A549 (cell line): ENCODE measurements around the gene BLID. TPM values are rescaled to one million over a fixed set of nuclear protein-coding genes. Genes with fewer than 3 reads are reported as not detected.

Experiments
- ATAC-seq, 2 experiments: fragments of 200-7000 bp in 1 of 2; fragments of >200 bp in 1 of 2; cut with Nextera tagmentation in 1 of 2; cut with Tn5 transposase in 1 of 2; 3 replicates each; pipeline versions ENCODE4 v1.8.0 to v1.9.1; 2018 to 2020; ENCODE audit warnings: mild to moderate bottlenecking in 1 of 2, moderate library complexity in 1 of 2
- CTCF ChIA-PET: fragments of 300-600 bp; sonication (Branson Sonifier 250); formaldehyde crosslinking; extraction: SDS; loops from one replicate; lab custom pipeline; 2021; ENCODE audit warnings: antibody characterized with exemption, inconsistent platforms; lab: Yijun Ruan, JAX
- POLR2A ChIA-PET: fragments of 350-600 bp; formaldehyde crosslinking; extraction: SDS; loops from one replicate; lab custom pipeline; 2021; ENCODE audit warnings: antibody characterized with exemption, inconsistent platforms; lab: Yijun Ruan, JAX
- DNase-seq, 2 experiments: peaks; one replicate each; pipeline versions ENCODE4 v3.0.0 to v3.0.0-alpha.2; 2011 to 2016; ENCODE audit warnings: low read depth in 1 of 2, low spot score in 1 of 2
- FAIRE-seq: peaks from 2 replicates; lab custom pipeline; 2011; peaks lifted over from hg19 to GRCh38; lab: Jason Lieb, UNC
- H3K27ac ChIP-seq, 2 experiments: fragments of >200 bp; sonication (Bioruptor Twin); formaldehyde crosslinking; 3 replicates each; pipeline ENCODE4 v1.5.1; 2016 to 2017
- H3K4me1 ChIP-seq: fragments of >200 bp; sonication (Bioruptor Twin); formaldehyde crosslinking; 3 replicates; pipeline ENCODE4 v1.6.1; 2016
- H3K4me2 ChIP-seq: fragments of >200 bp; sonication (Bioruptor Twin); formaldehyde crosslinking; 3 replicates; pipeline ENCODE4 v1.6.1; 2016
- H3K4me3 ChIP-seq: fragments of >200 bp; sonication (Bioruptor Twin); formaldehyde crosslinking; 3 replicates; pipeline ENCODE4 v1.5.1; 2016
- H3K9me3 ChIP-seq: fragments of >200 bp; sonication (Bioruptor Twin); formaldehyde crosslinking; 3 replicates; pipeline ENCODE4 v1.6.1; 2016
- CEBPB ChIP-seq, 2 experiments: fragments of >200 bp in 1 of 2; sonication (Bioruptor Twin) in 1 of 2; formaldehyde crosslinking in 1 of 2; IDR thresholded peaks; 2 replicates each; pipeline ENCODE4 v1.6.1; 2012 to 2016
- CHD4 ChIP-seq: fragments of 200-600 bp; sonication (generic); IDR thresholded peaks from 2 replicates; pipeline ENCODE4 v1.6.1; 2016; ENCODE audit warnings: antibody characterized with exemption, mild to moderate bottlenecking, borderline replicate concordance
- EHF ChIP-seq: fragments of 250-450 bp; sonication (Bioruptor Pico); IDR thresholded peaks from 2 replicates; pipeline ENCODE4 v1.5.0; 2020; ENCODE audit warnings: mild to moderate bottlenecking
- EHMT2 ChIP-seq: fragments of 200-600 bp; sonication (generic); IDR thresholded peaks from 2 replicates; pipeline ENCODE4 v1.6.1; 2016; ENCODE audit warnings: antibody characterized with exemption, low read depth, mild to moderate bottlenecking, moderate library complexity
- HMGXB4 ChIP-seq: fragments of 250-450 bp; sonication (Bioruptor Pico); IDR thresholded peaks from 2 replicates; pipeline ENCODE4 v1.5.0; 2021; ENCODE audit warnings: mild to moderate bottlenecking, moderate library complexity, borderline replicate concordance
- HOXB13 ChIP-seq: fragments of 250-450 bp; sonication (Bioruptor Pico); IDR thresholded peaks from 2 replicates; pipeline ENCODE4 v1.5.0; 2020; ENCODE audit warnings: low read depth, mild to moderate bottlenecking, moderate library complexity
- JUN ChIP-seq, 2 experiments: fragments of >200 bp; sonication (Bioruptor Twin); formaldehyde crosslinking; IDR thresholded peaks; 2 replicates in 1 of 2; 3 replicates in 1 of 2; pipeline ENCODE4 v1.6.1; 2016 to 2017
- KDM5A ChIP-seq: fragments of 200-600 bp; sonication (generic); IDR thresholded peaks from 2 replicates; pipeline ENCODE4 v1.6.1; 2016; ENCODE audit warnings: antibody characterized with exemption, mild to moderate bottlenecking
- RCOR1 ChIP-seq: fragments of 150-350 bp; IDR thresholded peaks from 2 replicates; pipeline ENCODE4 v1.6.1; 2014; ENCODE audit warnings: antibody characterized with exemption, low read length, low read depth
- SREBF2 ChIP-seq: fragments of 450-650 bp; IDR thresholded peaks from 2 replicates; pipeline ENCODE4 v1.6.1; 2014; ENCODE audit warnings: mild to moderate bottlenecking, moderate library complexity
- TFCP2L1 ChIP-seq: fragments of 250-450 bp; sonication (Bioruptor Pico); IDR thresholded peaks from 2 replicates; pipeline ENCODE4 v1.5.0; 2021; ENCODE audit warnings: mild to moderate bottlenecking
- TP53 ChIP-seq: fragments of 250-450 bp; sonication (Bioruptor Pico); IDR thresholded peaks from 2 replicates; pipeline ENCODE4 v1.5.0; 2021; ENCODE audit warnings: mild to moderate bottlenecking, moderate library complexity
- ZFP36 ChIP-seq: fragments of 450-650 bp; IDR thresholded peaks from 2 replicates; pipeline ENCODE4 v1.6.1; 2014; ENCODE audit warnings: borderline replicate concordance; ENCODE audit not compliant: partially characterized antibody
- WGBS: methylation state at CpG from one replicate; pipeline ENCODE4 v1.1.6; 2017; ENCODE audit errors: missing lambda C conversion rate; 5-methylcytosine and 5-hydroxymethylcytosine counted together
- polyA plus RNA-seq, 4 experiments: library from polyadenylated mRNA; depleted of rRNA in 3 of 4; stranded (reverse); fragments of >200 nt; fragmentation: RNase III in 1 of 4; extraction: RNeasy Plus Mini Kit Qiagen cat#74134 plus additional on column Dnase treatment in 1 of 4; gene quantifications; 2 replicates in 3 of 4; 3 replicates in 1 of 4; pipeline ENCODE4 v1.2.3, GENCODE V29; 2011 to 2017

The BLID gene
- polyA plus RNA-seq, 2 of the 4 experiments (the other 2 are of a cell fraction), result 0.14 TPM; not detected in 1

GRCh38 chr11:122127020-122127419 is 11.0 kb upstream of the BLID start:
- 95% methylated on average over 1 of the region's 1 CpG for WGBS
- POLR2A ChIA-PET, result no interaction called here
- Histone ChIP-seq H3K4me2 (no peak overlapping the region), H3K27ac (no peak overlapping the region), H3K9me3 (no peaks in the 10 kb centered on the region), H3K4me3 (no peak overlapping the region), H3K4me1 (peaks cover 24% of the 10 kb centered on the region; the same call in 2 of the 3 replicates)
- no peak for FAIRE-seq
- TF ChIP-seq EHF (CRISPR knock-in tag) (no peak), KDM5A (no peak), RCOR1 (no peak)
- ATAC-seq, result no peak
- CTCF ChIA-PET, result interaction anchor here (0.6 to 0.8 kb wide), 3 partner anchors 75 to 1342 kb away, joined by 3 to 4 read pairs (median 4); no protein-coding TSS in a partner anchor
- no peak for DNase-seq

- WGBS, result 86% methylated on average over 4 of the region's 4 CpGs
- ChIA-PET CTCF (interaction anchor here (0.8 to 1.0 kb wide), 2 partner anchors 19 to 76 kb away, joined by 3 to 4 read pairs; no protein-coding TSS in a partner anchor), POLR2A (no interaction called here)
- H3K4me1 ChIP-seq, result peaks cover 18% of the 10 kb centered on the region; the same call in 2 of the 3 replicates
- no peak overlapping the region for H3K27ac ChIP-seq
- DNase-seq (no peak), FAIRE-seq (no peak), ATAC-seq (no peak)
- TF ChIP-seq HMGXB4 (CRISPR knock-in tag), result no peak
- no peak for TF ChIP-seq EHMT2
- TF ChIP-seq JUN (IDR thresholded peaks at IDR 0.05), result no peak
- TF ChIP-seq ZFP36, result no peak
- no peak overlapping the region for H3K4me3 ChIP-seq
- no peak overlapping the region for H3K4me2 ChIP-seq
- no peaks in the 10 kb centered on the region for H3K9me3 ChIP-seq
Measured at GRCh38 chr11:122126024-122126688, 10.1 kb upstream of the BLID start.

- no peak for ATAC-seq
- POLR2A ChIA-PET, result no interaction called here
- H3K9me3 ChIP-seq, result no peaks in the 10 kb centered on the region
- H3K4me1 ChIP-seq, result peaks cover 13% of the 10 kb centered on the region; the same call in 1 of the 3 replicates
- WGBS, result 91% methylated on average over 3 of the region's 3 CpGs
- H3K4me3 ChIP-seq, result no peak overlapping the region
- 0 out of 6 replicates have a peak overlapping the region, but pooled peaks of 1 of the 2 experiments have one; percentile 21 for H3K27ac ChIP-seq
- no peak overlapping the region for H3K4me2 ChIP-seq
- TF ChIP-seq CHD4 (no peak), HOXB13 (CRISPR knock-in tag) (no peak), TFCP2L1 (CRISPR knock-in tag) (no peak), CEBPB (IDR thresholded peaks at IDR 0.05) (peak; percentile 71 to 86; a peak in 3 of 4 replicates)
- DNase-seq, result no peak
- FAIRE-seq, result no peak
- CTCF ChIA-PET, result no interaction called here
Measured at GRCh38 chr11:122123263-122123929, 7.4 kb upstream of the BLID start.

GRCh38 chr11:122122179-122122578 is 6.2 kb upstream of the BLID start:
- Histone ChIP-seq H3K27ac (no peak overlapping the region), H3K4me3 (no peak overlapping the region), H3K4me2 (no peak overlapping the region), H3K9me3 (no peaks in the 10 kb centered on the region), H3K4me1 (peaks cover 13% of the 10 kb centered on the region; the same call in 1 of the 3 replicates)
- WGBS, result 45% methylated on average over 2 of the region's 2 CpGs
- ChIA-PET POLR2A (no interaction called here), CTCF (interaction anchor here (0.8 kb wide), 1 partner anchor 14 kb away, joined by 3 read pairs; no protein-coding TSS in a partner anchor)
- no peak for DNase-seq
- ATAC-seq, result 0 out of 6 replicates have a peak, but pooled peaks of 1 of the 2 experiments have one; percentile 22
- TF ChIP-seq CHD4 (no peak), TP53 (CRISPR knock-in tag) (no peak), SREBF2 (no peak)
- no peak for FAIRE-seq
